Breast epithelium (tissue), 4 donors: ENCODE data around the gene PDCD1. TPM values are rescaled to one million over a fixed set of nuclear protein-coding genes. Genes with fewer than 3 reads are reported as not detected.
"Not testable (repeated sequence)": the region's sequence is repeated elsewhere in the genome, so short reads cannot be mapped to it uniquely, and the experiment has no call there.

Source experiments
- DNase-seq, 2 donors: peaks; one replicate each; pipeline ENCODE4 v3.0.0-alpha.2; 2019; ENCODE audit warnings: low spot score in 2 of 2
- H3K27ac ChIP-seq, 2 donors: fragments of 200-600 bp; sonication (generic) in 1 of 2; one replicate each; pipeline ENCODE4 v1.5.1; 2016 to 2019; ENCODE audit warnings: mild to moderate bottlenecking in 1 of 2
- H3K27me3 ChIP-seq, 2 donors: fragments of 200-600 bp; sonication (generic) in 1 of 2; one replicate each; pipeline versions ENCODE4 v1.5.1 to v1.6.0; 2017 to 2019; ENCODE audit warnings: control low read depth in 1 of 2, mild to moderate bottlenecking in 1 of 2
- H3K36me3 ChIP-seq: fragments of 200-600 bp; one replicate; pipeline ENCODE4 v1.5.1; 2019
- H3K4me1 ChIP-seq, 2 donors: fragments of 200-600 bp; sonication (generic); one replicate each; pipeline ENCODE4 v1.5.1; 2016 to 2019; ENCODE audit warnings: control low read depth in 1 of 2
- H3K4me3 ChIP-seq, 3 donors: fragments of 200-600 bp; sonication (generic); 1 replicate in 2 of 3; 2 replicates in 1 of 3; pipeline ENCODE4 v1.5.1; 2016 to 2019; ENCODE audit warnings: mild to moderate bottlenecking in 3 of 3, moderate library complexity in 2 of 3
- H3K9me3 ChIP-seq, 2 donors: fragments of 200-600 bp; sonication (generic) in 1 of 2; one replicate each; pipeline ENCODE4 v1.5.1; 2016 to 2019; ENCODE audit warnings: control low read depth in 1 of 2
- POLR2A ChIP-seq: fragments of 450-650 bp; IDR thresholded peaks from one replicate; pipeline ENCODE4 v1.6.1; 2016; ENCODE audit warnings: antibody characterized with exemption, mild to moderate bottlenecking, moderate library complexity
- POLR2AphosphoS5 ChIP-seq, 3 donors: sonication (generic); formaldehyde crosslinking; IDR thresholded peaks; one replicate each; pipeline ENCODE4 v1.6.1; 2017; ENCODE audit warnings: antibody characterized with exemption in 3 of 3
- intact Hi-C: fragments of 100-400 bp; cut with DNase I; formaldehyde crosslinking; loops from one replicate; pipeline ENCODE4 v1.15.1; 2023; ENCODE audit warnings: low total_unique reads
- total RNA-seq, 3 donors: library from RNA; depleted of rRNA; stranded (reverse); fragments of >200 nt; gene quantifications; one replicate each; pipeline ENCODE4 v1.1.0, GENCODE V29; 2016
- TF ChIP-seq, protein P1 (sequence below), 3 donors: fragments of 450-650 bp; IDR thresholded peaks; one replicate each; pipeline ENCODE4 v1.5.1; 2016 to 2017; ENCODE audit warnings: antibody characterized with exemption in 3 of 3, mild to moderate bottlenecking in 3 of 3, moderate library complexity in 3 of 3

Gene PDCD1
- total RNA-seq, 3 donors from 2014 or later: 0.16 to 0.88 (median 0.33) TPM

DNA sequence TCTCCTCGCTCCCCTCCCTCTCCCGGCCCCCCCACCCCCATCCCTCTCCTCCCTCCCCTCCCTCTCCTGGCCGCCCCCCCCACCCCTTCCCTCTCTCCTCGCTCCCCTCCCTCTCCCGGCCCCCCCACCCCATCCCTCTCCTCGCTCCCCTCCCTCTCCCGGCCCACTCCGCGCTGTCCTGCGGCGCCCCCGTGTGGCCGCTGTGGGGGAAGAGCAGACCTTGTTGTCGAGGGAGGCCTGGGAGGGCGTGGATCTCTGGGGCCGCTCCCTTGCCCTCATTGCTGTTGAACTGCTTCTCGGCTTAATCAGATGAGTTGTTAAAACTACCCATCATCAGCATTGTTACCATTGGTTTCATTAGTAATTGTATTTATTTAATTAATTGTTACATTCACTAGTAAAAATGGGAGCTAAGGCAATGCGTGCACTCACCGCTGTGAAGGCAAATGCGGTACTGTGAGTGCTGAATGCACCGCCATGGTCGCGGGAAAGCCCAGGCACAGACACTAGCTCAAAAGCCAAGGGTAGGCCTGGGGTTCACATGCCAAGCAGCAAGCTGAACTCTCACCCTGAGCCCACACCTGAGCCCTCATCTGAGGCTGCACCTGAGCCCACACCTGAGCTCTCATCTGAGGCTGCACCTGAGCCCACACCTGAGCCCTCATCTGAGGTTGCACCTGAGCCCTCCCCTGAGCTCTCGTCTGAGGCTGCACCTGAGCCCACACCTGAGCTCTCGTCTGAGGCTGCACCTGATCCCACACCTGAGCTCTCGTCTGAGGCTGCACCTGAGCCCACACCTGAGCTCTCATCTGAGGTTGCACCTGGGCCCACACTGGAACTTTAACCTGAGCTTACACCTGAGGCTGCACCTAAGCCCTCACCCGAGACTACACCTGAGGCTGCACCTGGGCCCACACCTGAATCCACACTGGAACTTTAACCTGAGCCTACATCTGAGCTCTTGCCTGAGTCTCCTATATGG lies 19.6 kb upstream of the PDCD1 start:
- Histone ChIP-seq H3K4me1 (peaks cover 0 to 3% of the 10 kb centered on the region in 2 donors), H3K36me3 (no peaks in the 10 kb centered on the region), H3K9me3 (no peaks in the 10 kb centered on the region), H3K27me3 (no peaks in the 10 kb centered on the region), H3K27ac (no peak overlapping the region), H3K4me3 (no peak overlapping the region)
- DNase-seq: peak in 1 of 2 donors; percentile 73
- intact Hi-C loops: no loop called here
- TF ChIP-seq, protein P1, sequence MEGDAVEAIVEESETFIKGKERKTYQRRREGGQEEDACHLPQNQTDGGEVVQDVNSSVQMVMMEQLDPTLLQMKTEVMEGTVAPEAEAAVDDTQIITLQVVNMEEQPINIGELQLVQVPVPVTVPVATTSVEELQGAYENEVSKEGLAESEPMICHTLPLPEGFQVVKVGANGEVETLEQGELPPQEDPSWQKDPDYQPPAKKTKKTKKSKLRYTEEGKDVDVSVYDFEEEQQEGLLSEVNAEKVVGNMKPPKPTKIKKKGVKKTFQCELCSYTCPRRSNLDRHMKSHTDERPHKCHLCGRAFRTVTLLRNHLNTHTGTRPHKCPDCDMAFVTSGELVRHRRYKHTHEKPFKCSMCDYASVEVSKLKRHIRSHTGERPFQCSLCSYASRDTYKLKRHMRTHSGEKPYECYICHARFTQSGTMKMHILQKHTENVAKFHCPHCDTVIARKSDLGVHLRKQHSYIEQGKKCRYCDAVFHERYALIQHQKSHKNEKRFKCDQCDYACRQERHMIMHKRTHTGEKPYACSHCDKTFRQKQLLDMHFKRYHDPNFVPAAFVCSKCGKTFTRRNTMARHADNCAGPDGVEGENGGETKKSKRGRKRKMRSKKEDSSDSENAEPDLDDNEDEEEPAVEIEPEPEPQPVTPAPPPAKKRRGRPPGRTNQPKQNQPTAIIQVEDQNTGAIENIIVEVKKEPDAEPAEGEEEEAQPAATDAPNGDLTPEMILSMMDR (IDR thresholded peaks at IDR 0.05): peak; percentile 29 to 57 (median 44)
- TF ChIP-seq POLR2AphosphoS5 (IDR thresholded peaks at IDR 0.05) (peak in 1 of 3 donors; percentile 34), POLR2A (no peak)

DNA sequence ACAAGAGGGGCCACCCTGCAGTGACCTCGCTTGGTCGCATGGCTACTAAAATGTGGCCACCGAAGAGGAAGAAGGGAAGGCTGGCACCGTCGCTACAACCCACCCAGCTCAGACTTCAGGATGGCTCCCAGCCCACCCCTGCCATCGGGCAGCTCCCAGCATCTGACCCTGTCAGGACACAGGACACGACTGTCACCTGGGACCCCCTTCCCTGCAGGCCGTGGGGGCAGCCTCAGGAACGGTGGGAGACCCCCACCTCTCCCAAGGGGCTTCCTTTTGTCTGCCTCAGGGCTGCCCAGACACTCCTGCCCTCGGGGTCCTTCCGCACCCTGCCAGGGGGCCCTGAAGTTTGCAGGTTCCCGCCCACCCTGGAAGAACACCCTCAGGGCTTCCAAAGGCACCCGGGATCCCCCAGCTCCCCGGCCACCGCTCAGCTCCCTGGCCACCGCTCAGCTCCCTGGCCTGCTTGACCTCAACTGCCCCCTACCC lies 18.5 kb upstream of the PDCD1 start:
- TF ChIP-seq, protein P1 (IDR thresholded peaks at IDR 0.05): no peak
- no peak for TF ChIP-seq POLR2A
- no peak for TF ChIP-seq POLR2AphosphoS5 (IDR thresholded peaks at IDR 0.05)
- no peak overlapping the region for H3K4me3 ChIP-seq
- intact Hi-C loops: no loop called here
- H3K9me3 ChIP-seq: no peaks in the 10 kb centered on the region
- no peak overlapping the region for H3K27ac ChIP-seq
- no peak for DNase-seq
- no peaks in the 10 kb centered on the region for H3K36me3 ChIP-seq
- peaks cover 0 to 4% of the 10 kb centered on the region in 2 donors for H3K27me3 ChIP-seq
- H3K4me1 ChIP-seq: no peaks in the 10 kb centered on the region

DNA sequence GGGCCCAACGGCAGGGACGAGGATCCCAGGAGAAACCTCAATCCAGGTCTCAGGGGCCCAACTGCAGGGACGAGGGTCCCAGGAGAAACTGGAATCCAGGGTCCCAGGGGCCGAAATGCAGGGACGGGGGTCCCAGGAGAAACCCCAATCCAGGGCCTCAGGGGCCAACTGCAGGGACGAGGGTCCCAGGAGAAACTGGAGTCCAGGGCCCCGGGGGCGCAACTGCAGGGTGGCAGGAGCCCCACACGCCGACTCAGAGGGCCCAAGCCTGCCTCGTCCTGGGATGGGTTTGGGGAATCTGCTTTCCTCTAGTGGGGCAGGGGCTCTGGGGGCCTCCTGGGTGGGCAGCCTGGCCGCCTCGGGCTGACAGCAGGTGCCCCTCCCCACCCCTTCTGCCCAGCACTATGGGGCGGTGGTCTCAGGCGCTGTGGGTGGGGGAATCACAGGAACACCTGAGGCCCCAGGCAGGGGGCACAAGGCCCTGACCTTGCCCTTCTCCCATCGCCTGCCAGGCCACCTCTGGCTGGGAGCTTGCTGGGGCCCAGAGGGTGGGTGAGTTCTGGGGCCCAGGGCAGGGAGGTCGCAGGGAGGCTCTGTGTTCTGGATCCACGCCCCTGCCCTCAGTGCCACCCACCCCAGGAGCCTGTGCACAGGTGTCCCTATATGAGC lies 18.0 kb upstream of the PDCD1 start:
- TF ChIP-seq POLR2A (no peak), POLR2AphosphoS5 (IDR thresholded peaks at IDR 0.05) (no peak)
- TF ChIP-seq, protein P1 (IDR thresholded peaks at IDR 0.05): no peak
- DNase-seq: no peak
- Histone ChIP-seq H3K4me3 (no peak overlapping the region), H3K36me3 (no peaks in the 10 kb centered on the region), H3K27ac (no peak overlapping the region), H3K9me3 (no peaks in the 10 kb centered on the region), H3K4me1 (no peaks in the 10 kb centered on the region), H3K27me3 (peaks cover 0 to 7% of the 10 kb centered on the region in 2 donors)
- intact Hi-C loops: no loop called here

DNA sequence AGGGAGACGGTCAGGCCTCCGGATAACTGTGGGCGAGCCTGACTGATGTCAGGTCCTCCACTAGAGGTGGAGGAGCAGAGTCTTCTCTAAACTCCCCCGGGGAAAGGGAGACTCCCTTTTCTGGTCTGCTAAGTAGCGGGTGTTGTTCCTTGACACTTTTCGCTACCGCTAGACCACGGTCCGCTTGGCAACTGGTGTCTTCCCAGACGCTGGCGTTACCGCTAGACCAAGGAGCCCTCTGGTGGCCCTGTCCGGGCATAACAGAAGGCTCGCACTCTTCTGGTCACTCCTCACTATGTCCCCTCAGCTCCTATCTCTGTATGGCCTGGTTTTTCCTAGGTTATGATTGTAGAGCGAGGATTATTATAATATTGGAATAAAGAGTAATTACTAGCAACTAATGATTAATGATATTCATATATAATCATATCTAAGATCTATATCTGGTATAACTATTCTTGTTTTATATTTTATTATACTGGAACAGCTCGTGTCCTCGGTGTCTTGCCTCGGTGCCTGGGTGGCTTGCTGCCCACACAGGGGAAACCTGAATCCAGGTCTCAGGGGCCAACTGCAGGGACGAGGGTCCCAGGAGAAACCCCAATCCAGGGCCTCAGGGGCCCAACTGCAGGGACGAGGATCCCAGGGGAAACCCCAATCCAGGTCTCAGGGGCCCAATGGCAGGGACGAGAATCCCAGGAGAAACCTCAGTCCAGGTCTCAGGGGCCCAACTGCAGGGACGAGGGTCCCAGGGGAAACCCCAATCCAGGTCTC lies 17.2 kb upstream of the PDCD1 start:
- H3K4me3 ChIP-seq, H3K27me3 ChIP-seq, DNase-seq, H3K9me3 ChIP-seq, H3K27ac ChIP-seq, H3K36me3 ChIP-seq, intact Hi-C loops, H3K4me1 ChIP-seq: not testable (repeated sequence)

DNA sequence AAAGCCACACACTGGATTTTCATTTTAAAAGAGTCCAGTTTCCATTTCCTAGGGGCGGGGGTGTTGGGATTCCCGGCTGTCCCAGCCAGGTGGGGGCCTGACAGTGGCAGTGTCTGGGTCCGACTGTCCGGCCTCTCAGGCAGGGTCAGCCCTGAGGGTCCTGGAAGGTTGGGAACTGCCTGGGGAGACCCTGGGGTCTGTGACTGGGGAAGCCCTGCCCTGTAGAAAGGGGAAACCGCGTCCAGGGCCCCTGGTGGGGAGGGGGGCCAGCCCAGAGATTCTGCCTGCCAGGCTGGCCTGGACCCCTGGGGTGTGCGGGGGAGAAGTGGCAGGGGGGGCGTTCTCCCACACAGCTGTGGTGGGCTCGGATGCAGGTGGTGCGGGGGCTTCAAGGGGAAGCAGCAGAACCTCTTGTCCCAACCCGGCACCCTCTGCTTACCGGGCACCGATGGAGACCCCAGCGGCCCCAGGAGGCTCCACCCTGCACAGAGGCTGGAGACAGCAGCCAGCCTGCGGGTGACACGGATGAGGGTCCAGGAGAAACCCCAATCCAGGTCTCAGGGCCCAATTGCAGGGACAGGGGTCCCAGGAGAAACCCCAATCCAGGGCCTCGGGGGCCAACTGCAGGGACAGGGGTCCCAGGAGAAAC lies 15.7 kb upstream of the PDCD1 start:
- intact Hi-C loops: no loop called here
- TF ChIP-seq POLR2AphosphoS5 (IDR thresholded peaks at IDR 0.05): no peak
- TF ChIP-seq, protein P1 (IDR thresholded peaks at IDR 0.05): no peak
- no peak for TF ChIP-seq POLR2A
- no peak for DNase-seq

More for the DNA sequence above, 15.7 kb upstream of the PDCD1 start:
- no peaks in the 10 kb centered on the region for H3K9me3 ChIP-seq
- no peaks in the 10 kb centered on the region for H3K4me1 ChIP-seq
- H3K27ac ChIP-seq: no peak overlapping the region
- no peaks in the 10 kb centered on the region for H3K36me3 ChIP-seq
- H3K27me3 ChIP-seq: peaks cover 0 to 21% of the 10 kb centered on the region in 2 donors
- no peak overlapping the region for H3K4me3 ChIP-seq
